DMS53 (cell line): ENCODE results near the gene FSCN2.
A peak's percentile ranks its signal among the peaks of the same experiment; 100 is the strongest.

Experiments
- DNase-seq: peaks from one replicate; lab custom pipeline; 2025; lab: John Stamatoyannopoulos, UW

The FSCN2 gene

GRCh38 chr17:81491181-81491581 is 37.0 kb upstream of the FSCN2 start:
- peak; percentile 49 for DNase-seq

GRCh38 chr17:81491761-81492160 is 36.4 kb upstream of the FSCN2 start:
- DNase-seq = no peak

GRCh38 chr17:81492202-81492601 is 36.0 kb upstream of the FSCN2 start:
- no peak for DNase-seq

GRCh38 chr17:81492706-81493105 is 35.5 kb upstream of the FSCN2 start:
- no peak for DNase-seq

GRCh38 chr17:81493198-81494038 is 34.8 kb upstream of the FSCN2 start:
- DNase-seq = no peak

GRCh38 chr17:81494626-81495377 is 33.4 kb upstream of the FSCN2 start:
- DNase-seq = peak; percentile 88

- DNase-seq = no peak
Measured at GRCh38 chr17:81498953-81499600, 29.1 kb upstream of the FSCN2 start.

GRCh38 chr17:81499601-81499970 is 28.6 kb upstream of the FSCN2 start:
- DNase-seq = no peak

- DNase-seq = no peak
Measured at GRCh38 chr17:81500047-81500446, 28.1 kb upstream of the FSCN2 start.

- DNase-seq = no peak
Measured at GRCh38 chr17:81502471-81503017, 25.6 kb upstream of the FSCN2 start.

- no peak for DNase-seq
Measured at GRCh38 chr17:81503619-81504018, 24.6 kb upstream of the FSCN2 start.

- peak; percentile 77 for DNase-seq
Measured at GRCh38 chr17:81508639-81509206, 19.5 kb upstream of the FSCN2 start.

GRCh38 chr17:81509207-81509971 is 18.8 kb upstream of the FSCN2 start:
- peak; percentile 78 for DNase-seq

GRCh38 chr17:81509972-81510784 is 18.0 kb upstream of the FSCN2 start:
- no peak for DNase-seq

GRCh38 chr17:81510785-81511553 is 17.2 kb upstream of the FSCN2 start:
- DNase-seq = peak; percentile 57

GRCh38 chr17:81511554-81511803 is 16.7 kb upstream of the FSCN2 start:
- DNase-seq = no peak

GRCh38 chr17:81511804-81512561 is 16.2 kb upstream of the FSCN2 start:
- peak; percentile 66 for DNase-seq

GRCh38 chr17:81512562-81513371 is 15.4 kb upstream of the FSCN2 start, which contains the start of gene ACTG1:
TSS of gene ACTG1 (minus strand) at chr17:81512799. CDS start at chr17:81512354, 445 bp downstream.
- peak; percentile 97 for DNase-seq
